22Rv1 (cell line): Measurements from ENCODE around the gene EIF1AX.

Source experiments
- ZFX ChIP-seq: fragments of 450-650 bp; IDR thresholded peaks from 2 replicates; pipeline ENCODE4 v1.6.1; 2017; ENCODE audit warnings: antibody characterized with exemption, borderline replicate concordance
- TF ChIP-seq, protein P1 (sequence below): fragments of 450-650 bp; IDR thresholded peaks from 2 replicates; pipeline ENCODE4 v1.5.1; 2017; ENCODE audit warnings: mild to moderate bottlenecking

DNA sequence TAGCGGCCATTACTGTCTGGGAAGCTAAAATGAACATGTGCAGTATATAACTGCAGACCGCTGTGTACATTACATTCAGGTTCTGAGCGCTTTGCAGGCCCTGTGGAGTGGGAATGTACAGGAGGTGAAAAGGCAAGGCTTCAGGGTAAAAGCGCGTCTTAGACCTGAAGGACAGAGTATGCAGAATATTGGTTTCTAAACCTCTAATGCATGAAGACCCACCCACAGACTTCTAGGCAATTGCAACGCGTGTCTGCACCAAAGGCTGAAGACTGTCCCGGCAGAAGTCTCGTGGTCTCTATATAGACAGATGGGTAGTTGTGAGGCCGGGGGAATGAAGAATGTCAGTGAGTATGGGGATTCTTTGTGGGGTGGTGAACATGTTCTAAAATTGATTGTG, 30.4 kb downstream of the EIF1AX start:
- TF ChIP-seq, protein P1, sequence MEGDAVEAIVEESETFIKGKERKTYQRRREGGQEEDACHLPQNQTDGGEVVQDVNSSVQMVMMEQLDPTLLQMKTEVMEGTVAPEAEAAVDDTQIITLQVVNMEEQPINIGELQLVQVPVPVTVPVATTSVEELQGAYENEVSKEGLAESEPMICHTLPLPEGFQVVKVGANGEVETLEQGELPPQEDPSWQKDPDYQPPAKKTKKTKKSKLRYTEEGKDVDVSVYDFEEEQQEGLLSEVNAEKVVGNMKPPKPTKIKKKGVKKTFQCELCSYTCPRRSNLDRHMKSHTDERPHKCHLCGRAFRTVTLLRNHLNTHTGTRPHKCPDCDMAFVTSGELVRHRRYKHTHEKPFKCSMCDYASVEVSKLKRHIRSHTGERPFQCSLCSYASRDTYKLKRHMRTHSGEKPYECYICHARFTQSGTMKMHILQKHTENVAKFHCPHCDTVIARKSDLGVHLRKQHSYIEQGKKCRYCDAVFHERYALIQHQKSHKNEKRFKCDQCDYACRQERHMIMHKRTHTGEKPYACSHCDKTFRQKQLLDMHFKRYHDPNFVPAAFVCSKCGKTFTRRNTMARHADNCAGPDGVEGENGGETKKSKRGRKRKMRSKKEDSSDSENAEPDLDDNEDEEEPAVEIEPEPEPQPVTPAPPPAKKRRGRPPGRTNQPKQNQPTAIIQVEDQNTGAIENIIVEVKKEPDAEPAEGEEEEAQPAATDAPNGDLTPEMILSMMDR: no peak
- no peak for TF ChIP-seq ZFX
